NCI-H2029 (cell line): ENCODE measurements around the gene PPM1G.
"Not testable (repeated sequence)": the region's sequence is repeated elsewhere in the genome, so short reads cannot be mapped to it uniquely, and the experiment has no call there.

Experiments used
- DNase-seq: peaks from one replicate; lab custom pipeline; 2025; lab: John Stamatoyannopoulos, UW

Gene PPM1G, protein sequence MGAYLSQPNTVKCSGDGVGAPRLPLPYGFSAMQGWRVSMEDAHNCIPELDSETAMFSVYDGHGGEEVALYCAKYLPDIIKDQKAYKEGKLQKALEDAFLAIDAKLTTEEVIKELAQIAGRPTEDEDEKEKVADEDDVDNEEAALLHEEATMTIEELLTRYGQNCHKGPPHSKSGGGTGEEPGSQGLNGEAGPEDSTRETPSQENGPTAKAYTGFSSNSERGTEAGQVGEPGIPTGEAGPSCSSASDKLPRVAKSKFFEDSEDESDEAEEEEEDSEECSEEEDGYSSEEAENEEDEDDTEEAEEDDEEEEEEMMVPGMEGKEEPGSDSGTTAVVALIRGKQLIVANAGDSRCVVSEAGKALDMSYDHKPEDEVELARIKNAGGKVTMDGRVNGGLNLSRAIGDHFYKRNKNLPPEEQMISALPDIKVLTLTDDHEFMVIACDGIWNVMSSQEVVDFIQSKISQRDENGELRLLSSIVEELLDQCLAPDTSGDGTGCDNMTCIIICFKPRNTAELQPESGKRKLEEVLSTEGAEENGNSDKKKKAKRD

DNA sequence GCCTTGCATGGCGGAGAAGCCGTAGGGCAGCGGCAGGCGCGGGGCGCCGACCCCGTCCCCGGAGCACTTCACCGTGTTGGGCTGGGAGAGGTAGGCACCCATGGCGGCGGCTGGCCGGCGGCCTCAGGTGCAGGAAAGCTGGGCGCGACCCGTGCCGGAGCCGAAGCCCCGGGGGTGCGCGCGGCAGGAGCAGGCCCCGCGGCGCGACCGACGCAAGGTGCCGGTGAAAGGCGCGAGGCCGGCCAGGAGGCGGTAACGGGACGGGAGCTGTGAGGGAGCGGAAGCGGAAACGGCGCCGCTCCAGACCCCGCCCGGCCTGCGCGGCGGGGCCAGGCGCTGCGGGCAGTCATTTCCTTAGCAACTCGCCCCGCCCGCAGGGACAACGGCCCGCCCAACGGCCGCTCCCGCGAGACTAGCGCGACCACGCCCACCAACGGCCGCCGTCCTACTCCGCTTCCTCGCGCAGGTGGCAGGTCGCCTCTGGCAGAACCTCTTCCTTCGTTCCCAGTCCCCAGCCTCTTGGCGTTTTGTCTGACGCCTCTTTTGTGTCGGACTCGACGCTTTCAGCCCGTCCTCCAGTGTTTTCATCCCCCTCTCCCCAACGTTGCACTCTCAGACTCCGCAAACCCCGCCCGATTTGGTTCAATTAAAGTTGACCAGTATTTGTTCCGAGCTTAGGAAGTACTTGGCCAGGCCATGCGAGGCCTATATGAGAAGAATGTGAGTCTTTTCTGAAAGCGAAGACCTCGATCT is at the start of gene PPM1G:
Gene PPM1G (minus strand): TSS at position 271 of the 753 bp plus-strand sequence. CDS start 169 bp downstream, at position 102.
- DNase-seq: peak; percentile 94

DNA sequence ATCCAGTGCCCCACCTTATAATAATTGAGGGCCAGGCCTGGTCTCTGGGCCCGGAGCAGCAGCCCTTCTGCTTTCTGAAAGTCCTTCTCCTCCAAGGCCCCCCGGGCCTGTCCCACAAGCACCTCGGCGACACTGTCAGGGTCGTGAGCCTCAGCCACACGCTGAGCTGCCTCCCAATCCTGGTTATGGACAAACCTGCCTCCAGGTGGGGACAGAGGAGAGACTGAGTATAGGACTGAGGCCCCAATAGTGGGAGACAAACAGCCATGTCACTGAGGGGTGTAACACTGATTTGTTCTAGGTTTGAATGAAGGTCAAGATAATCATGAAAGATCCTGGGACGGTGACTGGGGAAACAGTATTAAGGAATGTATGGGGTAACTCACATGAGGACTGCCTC is 44.6 kb upstream of the PPM1G start:
- DNase-seq: no peak

DNA sequence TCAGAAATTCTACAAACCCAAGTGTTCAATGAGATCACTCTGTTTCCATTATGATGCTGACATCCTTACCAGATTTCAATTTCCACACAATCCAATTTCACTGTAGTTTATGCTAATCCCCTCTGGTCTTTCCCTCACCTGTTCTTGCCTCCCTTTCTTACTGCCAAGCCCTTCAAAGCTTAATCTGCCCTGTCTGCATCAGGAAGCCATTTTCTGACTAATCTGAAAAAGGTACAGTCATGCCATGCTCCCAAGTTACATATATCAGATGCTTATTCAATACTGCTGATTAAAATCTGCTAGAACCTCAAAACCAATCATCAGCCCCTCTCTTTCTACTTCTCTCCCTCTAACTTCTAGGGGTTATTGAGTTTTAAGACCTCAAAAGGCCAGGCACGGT is 41.7 kb upstream of the PPM1G start:
- DNase-seq: no peak

DNA sequence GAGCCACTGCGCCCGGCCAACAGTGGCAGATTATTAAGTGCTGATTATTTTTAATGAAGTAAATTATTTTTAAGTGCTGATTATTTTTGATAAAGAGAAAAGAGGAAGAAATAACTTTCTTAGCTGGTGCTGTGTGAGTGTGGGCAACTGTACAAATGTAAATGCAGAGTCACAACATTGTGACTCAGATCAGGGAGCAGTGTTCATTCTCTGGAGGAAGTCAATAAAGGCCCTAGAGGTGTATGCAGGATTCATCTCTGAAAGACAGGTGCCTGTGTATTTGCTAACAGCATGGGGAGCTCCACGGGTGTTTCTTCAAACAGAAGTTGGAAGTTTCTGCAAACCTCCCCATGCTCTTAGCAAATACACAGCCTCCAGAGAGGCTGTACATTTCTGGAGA is 39.0 kb upstream of the PPM1G start:
- DNase-seq: no peak

DNA sequence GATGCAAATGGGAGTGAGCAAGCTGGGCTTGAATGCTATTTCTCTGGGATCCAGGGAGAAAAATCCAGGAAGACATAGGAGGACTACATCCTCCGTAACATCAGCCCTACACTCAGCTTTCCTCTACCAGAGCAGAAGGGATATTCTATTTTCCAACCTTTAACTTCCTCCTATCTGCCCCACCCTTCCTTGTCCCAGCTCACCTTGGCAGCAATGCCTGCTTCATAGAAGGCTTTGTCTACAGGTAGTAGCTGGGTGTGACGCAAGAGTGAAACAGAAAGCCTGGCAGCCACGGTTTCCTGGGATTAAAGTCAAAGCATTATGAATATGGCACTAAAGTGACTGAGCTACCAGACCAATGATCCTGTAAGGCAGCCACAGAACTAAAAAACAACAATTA is 36.7 kb upstream of the PPM1G start:
- DNase-seq: peak; percentile 91

DNA sequence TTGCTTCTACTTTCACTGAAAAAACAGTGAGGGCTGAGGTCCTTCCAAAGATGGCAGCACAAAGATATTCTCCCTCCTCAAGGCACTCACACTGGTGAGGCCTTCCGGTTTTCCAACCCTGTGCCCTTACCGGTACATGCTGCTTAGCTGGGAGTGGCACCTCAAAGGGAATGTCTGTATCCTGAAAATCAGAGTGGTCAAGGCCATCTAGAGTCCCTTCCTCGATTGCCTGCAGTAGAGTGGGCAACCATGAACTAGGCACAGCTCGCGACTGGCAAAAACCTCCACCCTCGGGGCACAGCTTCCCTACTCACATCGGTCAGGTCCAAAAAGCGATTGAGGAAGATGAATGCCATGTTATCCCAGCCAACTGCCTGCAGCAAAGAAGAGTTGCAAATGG is 36.2 kb upstream of the PPM1G start:
- DNase-seq: no peak

DNA sequence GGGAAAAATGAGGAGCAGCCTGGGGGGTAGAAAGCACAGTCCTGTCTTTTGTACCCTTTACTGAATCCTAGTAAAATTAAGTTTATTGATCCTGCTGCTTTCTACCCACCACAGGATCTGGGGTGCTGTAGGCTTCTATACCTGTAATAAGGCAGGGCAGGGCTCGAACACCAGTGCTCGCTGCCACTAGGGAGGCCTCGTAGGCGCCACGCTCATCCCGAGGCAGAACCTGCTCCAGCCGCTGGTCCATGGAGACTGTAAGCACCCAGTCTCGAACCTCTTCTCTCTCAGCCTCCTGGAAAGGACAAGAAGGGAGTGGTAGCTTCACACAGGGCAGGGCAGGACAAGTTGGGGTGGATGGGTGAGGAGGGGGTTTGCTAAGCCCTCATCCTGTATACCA is 35.8 kb upstream of the PPM1G start:
- DNase-seq: no peak

DNA sequence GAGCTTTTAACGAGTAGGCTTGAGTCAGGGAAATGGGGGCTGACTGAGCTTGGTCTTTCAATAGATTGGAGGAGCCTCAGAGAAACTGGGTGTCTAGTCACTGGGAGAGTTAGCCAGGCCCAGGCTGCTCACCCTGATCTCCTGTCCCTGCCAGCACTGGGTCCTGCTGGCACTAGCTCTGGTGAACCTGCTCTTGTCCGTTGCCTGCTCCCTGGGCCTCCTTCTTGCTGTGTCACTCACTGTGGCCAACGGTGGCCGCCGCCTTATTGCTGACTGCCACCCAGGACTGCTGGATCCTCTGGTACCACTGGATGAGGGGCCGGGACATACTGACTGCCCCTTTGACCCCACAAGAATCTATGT is 33.5 kb upstream of the PPM1G start:
- no peak for DNase-seq

DNA sequence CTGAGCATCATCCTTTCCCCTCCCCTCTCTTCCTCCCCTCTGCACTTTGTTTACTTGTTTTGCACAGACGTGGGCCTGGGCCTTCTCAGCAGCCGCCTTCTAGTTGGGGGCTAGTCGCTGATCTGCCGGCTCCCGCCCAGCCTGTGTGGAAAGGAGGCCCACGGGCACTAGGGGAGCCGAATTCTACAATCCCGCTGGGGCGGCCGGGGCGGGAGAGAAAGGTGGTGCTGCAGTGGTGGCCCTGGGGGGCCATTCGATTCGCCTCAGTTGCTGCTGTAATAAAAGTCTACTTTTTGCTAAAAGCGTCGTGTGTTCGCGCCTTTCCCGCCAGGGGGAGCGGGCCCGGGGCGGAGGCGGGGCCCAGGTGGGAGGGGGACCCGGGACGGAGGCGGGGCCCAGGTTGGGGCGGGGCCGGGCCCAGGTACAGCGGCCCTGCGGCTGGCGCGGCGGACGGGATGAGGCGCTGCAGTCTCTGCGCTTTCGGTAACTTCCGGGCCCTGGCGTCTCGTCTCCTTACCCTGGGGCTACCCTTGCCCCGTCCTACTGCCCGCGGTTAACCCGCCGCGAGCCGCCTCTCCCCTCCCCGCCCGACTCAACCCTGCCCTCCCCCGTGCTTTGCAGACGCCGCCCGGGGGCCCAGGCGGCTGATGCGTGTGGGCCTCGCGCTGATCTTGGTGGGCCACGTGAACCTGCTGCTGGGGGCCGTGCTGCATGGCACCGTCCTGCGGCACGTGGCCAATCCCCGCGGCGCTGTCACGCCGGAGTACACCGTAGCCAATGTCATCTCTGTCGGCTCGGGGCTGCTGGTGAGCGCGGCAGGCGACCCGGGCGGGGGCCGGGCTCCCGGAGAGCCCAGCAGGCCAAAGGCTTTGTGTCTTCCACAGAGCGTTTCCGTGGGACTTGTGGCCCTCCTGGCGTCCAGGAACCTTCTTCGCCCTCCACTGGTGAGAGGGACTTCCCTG is 32.8 kb upstream of the PPM1G start, which contains the start of gene KRTCAP3:
Gene KRTCAP3 (plus strand): TSS at position 424 of the 962 bp plus-strand sequence. CDS start 32 bp downstream, at position 456.
- DNase-seq: peak; percentile 59

DNA sequence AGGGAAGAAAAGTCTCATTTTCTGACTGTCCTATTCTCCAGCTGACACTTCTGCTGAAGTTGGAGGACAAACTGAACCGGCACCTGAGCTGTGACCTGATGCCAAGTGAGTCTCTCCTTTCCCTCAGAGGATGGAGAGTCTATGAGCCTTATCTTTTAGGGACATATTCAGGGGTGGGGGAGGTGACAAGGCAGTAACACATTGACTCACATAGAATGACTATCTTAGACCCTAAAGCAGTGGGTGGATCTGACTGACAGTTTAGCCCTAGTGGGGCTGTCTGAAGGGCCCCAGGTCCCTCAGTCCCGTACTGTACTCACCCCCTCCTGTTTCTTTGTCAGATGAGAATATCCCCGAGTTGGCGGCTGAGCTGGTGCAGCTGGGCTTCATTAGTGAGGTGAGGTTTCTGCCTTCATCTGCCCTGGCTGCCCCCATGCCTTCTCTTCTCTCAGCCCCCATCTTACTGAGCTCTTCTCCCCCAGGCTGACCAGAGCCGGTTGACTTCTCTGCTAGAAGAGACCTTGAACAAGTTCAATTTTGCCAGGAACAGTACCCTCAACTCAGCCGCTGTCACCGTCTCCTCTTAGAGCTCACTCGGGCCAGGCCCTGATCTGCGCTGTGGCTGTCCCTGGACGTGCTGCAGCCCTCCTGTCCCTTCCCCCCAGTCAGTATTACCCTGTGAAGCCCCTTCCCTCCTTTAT is 32.0 kb upstream of the PPM1G start:
- DNase-seq: no peak

DNA sequence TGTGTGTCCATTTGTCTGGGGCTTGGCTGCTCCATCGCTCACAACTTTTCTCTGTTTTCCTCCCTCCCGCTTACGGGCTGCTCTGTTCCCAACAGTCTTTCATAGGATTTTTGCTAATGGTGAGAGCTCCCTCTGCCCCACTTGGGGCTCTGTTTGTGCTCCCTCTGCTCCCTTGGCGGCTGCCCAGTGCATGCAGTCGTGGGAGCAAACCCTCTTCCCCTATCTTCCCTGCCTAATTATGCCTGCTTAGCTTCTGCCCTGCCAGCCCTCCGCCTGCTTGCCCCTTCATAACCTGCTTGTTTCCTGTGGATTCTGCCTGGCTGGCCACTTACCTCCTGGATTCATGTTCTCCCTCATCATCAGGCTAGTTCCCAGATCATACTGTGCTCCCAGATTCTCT is 26.2 kb upstream of the PPM1G start:
- no peak for DNase-seq

DNA sequence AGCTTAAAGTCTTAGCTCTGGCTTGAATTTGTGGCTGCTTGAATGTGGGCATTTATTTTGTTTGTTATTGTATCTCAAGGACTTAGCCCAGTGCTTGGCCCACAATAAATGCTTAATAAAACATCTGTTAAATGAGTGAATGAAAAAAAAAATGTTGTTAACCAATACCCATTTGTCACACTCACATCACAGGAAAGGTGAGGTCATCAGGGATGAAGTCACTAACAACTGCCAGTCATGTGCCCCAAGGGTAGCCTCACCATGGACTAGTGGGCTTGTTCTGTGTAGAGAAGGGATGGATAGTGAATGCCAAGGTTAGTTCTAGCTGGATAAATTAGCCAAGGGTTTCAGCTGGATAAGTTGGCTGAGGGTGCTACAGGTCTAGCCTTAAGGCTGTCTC is 22.0 kb upstream of the PPM1G start:
- no peak for DNase-seq

DNA sequence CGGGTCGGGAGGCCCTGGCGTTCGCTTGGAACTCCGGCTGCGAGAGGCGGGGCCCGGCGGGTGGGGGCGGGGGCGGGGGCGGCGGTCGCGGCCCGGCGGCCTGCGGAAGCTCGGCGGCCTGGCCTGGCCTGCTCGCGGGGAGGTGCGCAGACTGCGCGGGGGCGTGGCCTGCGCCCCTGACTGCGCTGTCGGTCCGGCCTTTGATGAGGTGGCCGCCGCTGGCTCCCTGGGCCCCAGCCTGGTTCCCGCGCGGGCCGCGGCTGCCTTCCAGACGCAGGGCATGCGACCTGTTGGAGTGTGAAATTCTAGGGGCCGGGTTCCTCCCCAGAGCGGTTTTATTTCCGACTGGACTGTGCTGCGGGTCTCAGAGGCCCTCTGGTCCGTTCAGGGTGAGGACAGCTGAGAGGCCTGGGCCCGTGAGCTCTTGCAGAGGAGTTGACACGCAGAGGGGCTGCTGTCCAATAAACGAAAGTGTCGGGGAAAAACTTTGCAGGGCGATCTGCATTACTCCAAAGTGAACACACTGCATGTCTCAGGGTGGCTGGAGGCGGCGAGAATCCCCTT is 19.7 kb upstream of the PPM1G start:
- DNase-seq: peak; percentile 49

DNA sequence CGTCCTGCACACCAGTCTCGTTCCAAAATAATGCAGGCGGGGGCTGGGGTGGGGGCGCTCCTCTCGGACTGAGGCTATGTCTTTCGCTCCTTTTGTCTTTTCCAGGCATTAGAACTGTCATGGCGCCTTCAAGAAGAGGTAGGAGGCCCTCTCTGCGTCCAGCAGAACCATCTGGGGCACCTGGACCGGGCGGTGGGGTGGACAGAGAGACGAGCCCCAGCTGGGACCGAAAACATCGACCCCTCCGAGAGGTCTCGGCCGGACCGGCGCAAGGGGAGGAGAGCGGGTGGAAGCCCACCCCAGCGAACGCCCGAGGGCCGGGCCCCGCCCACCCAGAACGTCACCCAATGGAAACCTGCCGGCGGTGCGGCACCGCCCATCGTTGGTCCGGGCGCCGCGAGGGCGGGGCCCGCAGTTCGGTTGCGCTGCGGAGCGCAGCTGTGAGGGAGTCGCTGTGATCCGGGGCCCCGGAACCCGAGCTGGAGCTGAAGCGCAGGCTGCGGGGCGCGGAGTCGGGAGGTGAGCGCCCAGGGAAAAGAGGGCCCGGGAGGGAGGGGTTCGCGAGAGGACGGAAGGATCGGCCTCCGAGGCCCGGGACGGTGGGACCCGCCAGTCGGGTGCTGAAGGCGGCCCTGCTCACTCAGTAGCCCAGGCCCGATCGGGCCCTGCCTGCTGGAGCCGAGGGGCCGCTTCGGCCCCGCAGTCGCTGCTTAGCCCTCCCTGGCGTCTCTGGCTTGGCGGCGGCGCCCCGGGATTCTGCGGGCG is 19.0 kb upstream of the PPM1G start, which contains the start of gene NRBP1:
Gene NRBP1 (plus strand): TSS at position 419 of the 765 bp plus-strand sequence. CDS start 4,643 bp downstream, outside the sequence.
- peak; percentile 79 for DNase-seq

DNA sequence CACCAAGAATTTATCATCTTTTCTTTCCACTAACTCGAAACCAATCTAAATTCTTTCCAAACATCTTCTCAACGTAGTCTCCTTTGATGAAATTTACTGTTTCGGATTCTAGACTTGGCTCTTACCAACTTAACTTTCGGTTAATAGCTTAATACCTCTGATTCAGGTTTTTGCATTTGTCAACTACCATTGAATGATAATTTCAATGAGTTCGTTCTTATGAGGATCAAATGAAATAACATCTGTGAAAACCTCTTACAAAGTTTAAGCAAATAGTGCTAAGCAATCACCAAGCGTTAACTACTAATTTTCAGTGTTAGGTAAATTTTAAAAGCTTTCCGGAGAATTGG is 18.4 kb upstream of the PPM1G start:
- no peak for DNase-seq

DNA sequence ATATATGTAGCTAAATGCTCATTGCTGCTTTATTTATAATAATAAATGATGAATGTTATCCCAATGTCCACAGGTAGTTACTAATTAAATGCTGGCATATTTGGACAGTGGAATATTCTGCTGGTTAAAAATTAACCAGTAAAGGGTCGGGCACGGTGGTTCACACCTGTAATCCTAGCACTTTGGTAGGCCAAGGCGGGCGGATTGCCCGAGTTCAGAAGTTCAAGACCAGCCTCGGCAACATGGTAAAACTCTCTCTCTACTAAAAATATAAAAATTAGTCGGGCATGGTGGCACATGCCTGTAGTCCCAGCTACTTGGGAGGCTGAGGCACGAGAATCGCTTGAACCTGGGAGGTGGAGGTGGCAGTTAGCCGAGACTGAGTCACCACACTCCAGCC is 15.6 kb upstream of the PPM1G start:
- not testable (repeated sequence) for DNase-seq

DNA sequence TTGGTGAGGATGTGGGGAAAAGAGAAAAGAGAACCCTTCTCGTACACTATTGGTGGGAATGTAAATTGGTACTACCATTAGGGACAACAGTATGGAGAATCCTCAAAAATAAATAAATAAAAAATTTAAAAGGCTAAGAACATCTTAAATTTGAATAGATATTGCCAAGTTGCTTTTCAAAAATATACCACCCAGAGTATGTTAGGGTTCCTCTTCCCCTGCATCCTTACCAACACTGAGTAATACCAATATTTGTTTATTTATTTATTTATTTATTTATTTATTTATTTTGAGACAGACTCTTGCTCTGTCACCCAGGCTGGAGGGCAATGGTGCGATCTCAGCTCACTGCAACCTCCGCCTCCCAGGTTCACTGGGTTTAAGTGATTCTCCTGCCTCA is 13.6 kb upstream of the PPM1G start:
- DNase-seq: no peak

DNA sequence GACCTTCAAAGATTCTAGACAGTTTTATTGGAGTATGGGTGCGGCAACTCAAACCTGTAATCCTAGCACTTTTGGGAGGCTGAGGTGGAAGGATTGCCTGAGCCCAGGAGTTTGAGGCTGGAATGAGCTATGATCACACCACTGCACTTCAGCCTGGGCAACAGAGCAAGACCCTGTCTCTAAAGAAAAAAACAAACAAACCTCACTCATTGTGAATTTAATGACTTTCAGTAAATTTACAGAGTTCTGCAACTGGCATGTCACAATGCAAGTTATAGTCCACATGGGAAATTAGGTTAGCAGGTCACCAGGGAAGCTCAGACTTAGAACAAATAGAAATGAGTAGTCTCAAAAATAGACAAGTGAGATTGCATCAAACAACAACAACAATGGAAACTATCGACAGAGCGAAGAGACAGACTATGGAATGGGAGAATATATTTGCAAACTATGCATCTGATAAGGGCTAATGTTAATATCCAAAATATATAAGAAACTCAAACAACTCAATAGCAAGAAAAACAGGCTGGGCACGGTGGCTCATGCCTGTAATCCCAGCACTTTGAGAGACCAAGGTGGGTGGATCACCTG is 12.4 kb upstream of the PPM1G start:
- no peak for DNase-seq

DNA sequence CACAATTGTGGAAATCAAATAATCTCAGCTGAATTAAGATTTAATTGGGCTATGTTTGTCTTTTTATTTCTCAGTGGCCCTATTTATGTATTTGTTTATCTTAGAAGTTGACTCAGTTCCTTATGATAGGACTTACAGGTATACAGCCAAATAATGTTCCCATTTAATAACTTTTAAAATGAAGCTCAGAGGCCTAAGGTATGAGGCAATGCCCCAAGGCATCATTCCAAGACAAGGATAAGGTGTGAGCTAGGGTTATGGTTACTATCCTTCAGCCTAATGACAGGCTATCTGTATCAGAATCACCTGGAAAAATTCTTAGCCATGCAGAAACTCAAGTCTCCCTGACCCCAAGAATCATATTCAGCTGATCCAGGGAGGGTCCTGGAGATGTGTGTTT is 11.6 kb upstream of the PPM1G start:
- DNase-seq: no peak

DNA sequence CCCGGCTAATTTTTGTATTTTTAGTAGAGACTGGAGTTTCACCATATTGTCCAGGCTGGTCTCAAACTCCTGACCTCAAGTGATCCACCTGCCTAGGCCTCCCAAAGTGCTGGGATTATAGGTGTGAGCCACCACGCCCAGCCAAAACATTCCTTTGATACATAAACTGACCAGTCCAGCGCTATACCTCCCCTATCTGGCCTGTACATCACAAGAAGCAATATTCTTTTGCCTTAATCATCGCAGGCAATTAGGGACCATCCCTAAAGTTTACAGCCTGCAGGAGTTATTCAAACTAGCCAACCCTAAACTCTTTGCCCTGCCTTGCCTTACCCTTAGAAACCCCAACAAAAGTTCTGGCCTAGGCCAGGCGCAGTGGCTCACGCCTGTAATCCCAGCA is 6.8 kb upstream of the PPM1G start:
- DNase-seq: no peak
